Stimulated activated CD8-positive, alpha-beta memory T cell treated with anti-CD3 and anti-CD28 coated beads, Interleukin-7, amount 100 ng/mL, for 48 hours (primary cell): Measurements from ENCODE around the gene SSBP2.

ENCODE experiments used
- DNase-seq, 2 donors: peaks; one replicate each; pipeline ENCODE4 v3.0.0-alpha.2; 2020; ENCODE audit warnings: low read depth in 1 of 2; ENCODE audit errors: extremely low read depth in 1 of 2

SSBP2 gene

DNA sequence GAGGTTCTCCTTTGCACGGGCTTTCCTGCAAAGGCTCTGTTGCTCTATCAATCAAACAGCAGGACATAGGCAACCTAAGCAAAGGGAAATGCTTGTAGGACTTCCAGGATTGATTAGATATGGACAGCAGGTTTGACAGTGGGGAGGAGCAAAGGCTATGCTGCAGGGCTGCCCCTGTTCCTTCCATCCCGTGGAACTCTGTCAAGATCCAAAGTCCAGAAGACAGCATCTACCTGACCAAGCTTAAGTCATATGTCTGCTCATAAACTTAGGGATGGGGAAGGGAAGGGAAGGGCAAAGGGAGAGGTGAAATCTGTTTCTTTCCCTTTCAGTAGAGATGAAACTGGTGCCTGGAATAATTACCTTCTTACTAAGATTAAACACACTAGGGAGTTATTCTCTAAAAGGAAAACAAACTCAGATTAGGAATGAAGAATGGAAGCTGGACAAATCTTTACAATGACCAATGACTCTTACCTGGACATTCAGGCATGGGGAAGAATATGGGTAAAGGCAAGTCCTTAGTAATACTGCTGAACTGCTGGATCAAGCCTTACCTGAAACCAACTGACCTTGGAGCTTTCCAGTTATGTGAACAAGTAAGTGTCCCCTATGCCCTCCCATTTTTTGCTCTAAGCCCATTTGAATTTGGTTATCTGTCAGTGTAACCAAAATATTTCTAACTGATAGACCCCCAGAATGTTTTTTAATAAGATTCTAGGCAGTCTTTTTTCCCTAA, 348.5 kb downstream of the SSBP2 start:
- DNase-seq, result no peak

DNA sequence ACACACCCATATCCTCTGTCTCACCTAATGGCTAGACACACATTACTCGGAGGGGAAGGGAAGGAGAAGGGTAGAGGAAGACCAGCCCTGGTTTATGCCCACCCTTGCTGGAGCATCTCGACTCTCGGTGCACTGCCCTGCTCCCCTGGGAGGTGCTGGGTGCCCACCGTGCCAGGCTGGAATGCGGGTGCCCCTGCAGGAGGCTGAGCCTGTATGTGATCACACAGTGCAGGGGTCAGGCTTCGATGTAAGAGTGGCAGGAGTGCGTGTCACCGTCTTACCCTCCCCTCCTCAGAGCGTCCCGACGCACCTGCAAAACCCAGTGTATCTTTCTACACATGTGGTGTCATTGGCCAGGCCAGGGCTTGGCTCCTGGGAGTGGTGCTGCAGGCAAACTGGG, 349.6 kb downstream of the SSBP2 start:
- no peak for DNase-seq

DNA sequence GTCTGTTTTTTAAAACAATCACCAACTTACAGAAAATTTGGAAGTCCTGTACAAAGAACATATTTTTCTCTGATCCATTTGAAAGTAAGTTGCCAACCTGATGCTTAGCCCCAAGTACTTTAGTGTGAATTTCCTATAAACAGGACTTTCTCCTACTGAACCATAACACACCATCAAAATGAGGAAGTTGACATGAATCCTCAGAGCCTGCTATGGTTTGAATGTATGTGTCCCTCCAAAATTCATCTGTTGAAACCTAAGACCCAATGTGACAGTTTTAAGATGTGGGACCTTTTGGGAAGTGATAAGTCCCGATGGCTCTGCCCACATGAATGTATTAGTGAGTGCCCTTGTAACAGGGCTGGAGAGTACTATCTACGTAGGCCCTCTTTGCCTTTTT, 350.5 kb downstream of the SSBP2 start:
- DNase-seq, result no peak

DNA sequence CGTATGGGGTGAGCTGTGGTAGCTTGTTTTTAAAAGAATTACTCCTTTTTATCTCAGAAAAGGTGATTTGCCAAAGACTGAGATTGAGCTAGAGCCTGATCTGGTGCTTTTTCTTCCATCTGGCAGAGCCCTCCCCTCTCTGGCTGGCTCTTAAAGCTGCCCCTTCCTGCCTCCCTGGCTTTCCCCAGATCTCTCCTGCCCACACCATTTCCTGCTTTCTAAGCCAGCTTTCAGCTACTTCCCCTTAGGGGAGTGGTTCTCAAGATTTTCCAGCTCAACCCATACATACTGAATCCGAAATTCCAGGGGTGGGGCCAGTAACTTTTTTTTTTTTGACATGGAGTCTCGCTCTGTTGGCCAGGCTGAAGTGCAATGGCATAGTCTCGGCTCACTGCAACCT, 352.2 kb downstream of the SSBP2 start:
- no peak for DNase-seq

DNA sequence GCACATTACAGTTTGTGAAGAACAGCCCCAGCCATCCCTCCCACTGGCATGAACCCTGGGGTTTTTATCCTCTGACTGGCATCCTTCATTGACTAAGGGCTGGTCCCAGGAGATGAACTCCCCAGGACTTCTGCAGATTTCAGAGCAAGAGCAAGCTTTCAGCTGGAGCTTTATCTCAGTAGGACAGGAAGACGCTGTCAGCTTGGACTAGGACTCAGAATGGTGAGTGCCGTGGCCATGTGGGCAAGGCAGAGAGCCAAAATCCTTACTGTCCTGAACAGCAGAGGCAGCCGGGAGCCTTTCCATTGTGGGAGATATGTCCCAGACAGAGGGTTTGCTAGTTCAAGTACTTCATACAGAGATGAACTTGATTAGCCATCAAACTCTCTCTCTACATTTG, 353.7 kb downstream of the SSBP2 start:
- no peak for DNase-seq

DNA sequence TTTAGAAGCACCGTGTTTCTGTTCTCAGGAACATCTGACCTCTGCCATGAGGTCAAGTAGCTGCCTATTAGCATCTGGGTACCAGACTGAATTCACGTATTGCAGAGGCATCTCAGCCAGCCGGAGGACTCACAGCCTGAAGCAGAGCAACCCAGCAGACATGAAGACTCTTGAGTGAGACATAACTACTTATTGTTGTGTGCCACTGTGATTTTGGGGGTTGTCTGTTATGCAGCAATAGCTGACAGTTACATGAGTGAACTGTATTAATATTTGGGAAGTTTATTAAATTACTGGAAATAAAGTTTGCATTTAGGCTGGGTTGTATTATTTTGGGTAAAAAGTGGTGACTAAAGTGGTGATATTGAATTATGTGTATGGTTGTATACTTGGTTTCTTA, 355.6 kb downstream of the SSBP2 start:
- no peak for DNase-seq

DNA sequence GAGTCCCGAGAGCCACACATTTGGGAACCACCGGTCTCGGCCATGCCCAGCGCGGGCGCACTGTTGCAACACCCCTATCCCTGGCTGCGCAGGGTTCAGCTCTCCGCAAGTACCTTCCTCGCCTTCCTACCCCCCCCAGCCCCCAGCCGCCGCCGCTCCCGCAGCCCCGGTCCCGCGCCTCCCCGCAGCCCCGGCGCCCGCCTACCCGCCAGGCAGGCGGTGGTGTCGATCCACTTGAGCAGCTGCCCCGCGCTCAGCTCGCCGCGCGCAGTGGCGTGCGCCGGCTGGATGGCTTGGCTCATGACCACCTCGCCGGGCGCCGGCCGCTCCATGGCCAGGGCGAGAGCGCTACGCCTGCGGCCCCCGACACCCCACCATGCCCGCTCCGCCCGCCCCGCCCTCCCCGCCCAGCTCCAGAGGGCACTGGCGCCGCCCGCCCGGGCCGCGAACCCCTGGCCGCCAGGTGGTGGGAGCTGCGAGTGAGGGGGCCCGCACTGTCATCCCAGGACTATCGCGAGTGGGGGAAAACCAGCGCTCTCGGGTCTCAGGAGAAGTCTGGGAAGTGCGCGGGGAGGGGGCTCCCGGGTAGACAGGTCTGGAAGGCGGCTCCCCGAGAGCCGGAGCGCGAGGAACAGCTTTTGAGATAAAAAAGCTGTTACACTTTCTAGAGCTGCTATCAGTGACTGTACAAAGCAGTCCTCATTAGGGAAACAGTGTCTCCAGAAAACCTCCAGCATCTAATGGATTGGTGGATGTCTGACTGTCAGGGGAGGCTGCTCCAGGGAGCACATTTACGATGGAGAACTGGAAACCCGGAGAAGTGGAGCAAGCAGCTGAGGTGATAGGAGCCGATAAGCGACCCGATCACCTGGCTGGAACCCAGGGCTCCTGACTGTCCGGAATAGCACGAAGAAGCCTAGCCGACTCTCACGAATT, 356.8 kb downstream of the SSBP2 start, which contains the start of gene ACOT12:
TSS of gene ACOT12 (minus strand) at position 352 of the 936 bp plus-strand sequence. CDS start at position 332, 20 bp downstream.
- no peak for DNase-seq

DNA sequence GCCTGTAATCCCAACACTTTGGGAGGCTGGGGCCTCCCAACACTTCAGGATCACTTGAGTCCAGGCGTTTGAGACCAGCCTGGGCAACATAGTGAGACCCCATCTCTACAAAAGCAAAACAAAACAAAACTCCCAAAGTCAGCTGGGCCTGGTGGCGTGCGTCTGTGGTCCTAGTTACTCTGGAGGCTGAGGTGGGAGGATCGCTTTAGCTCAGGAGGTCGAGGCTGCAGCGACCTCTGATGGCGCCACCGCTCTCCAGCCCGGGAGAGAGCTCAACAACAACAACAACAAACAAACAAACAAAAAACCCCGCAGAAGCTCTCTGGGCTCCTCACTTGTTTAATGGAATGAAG, 357.5 kb downstream of the SSBP2 start:
- no peak for DNase-seq

DNA sequence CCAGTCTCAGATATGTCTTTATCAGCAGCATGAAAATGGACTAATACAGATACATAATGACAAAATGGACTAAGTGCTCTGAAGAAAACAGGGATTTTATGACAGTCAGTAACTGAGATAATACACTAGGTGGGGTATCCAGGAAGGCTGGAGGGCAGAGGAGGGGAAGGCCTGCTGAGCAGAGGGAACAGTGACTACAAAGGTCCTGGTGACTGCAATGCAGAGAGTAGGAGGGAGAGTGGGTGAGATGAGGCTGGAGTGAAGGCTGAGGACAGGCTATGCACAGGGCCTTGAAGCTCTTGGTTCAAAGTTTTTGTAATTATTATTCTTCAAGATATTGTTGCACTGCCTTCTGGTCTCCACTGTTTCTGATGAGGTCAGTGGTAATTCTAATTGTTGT, 361.9 kb downstream of the SSBP2 start:
- DNase-seq, result no peak

DNA sequence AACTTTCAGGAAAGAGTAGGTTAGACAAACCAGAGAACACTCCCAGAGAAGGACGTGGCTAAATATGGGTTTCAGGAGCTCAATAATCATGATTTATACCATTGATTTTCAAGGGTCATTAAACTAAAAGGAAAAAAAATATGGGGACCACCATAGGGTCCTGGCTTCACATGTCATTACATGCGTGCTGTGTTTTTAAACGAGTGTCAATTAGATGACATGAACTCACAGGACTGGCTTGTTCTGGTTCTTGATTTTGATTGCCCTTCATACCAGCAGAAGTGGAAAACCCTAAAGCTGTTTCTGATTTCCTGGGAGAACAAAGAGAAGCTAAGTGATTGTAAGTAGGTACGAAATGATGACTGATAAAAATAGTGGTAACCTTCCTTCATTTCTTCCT, 362.7 kb downstream of the SSBP2 start:
- DNase-seq, result no peak

DNA sequence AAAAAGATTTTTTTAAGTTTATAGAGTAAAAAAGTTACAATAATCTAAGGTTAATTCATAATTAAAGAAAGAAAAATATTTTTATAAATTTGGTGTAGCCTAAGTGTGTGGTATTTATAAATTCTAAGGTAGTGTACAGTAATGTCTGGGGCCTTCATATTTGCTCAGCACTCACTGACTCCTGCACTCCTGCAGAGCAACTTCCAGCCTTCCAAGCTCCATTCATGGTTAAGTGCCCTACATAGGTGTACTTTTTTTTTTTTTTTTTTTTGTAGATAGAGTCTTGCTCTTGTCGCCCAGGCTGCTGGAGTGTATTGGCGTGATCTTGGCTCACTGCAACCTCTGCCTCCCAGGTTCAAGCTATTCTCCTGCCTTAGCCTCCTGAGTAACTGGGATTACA, 367.0 kb downstream of the SSBP2 start:
- no peak for DNase-seq

DNA sequence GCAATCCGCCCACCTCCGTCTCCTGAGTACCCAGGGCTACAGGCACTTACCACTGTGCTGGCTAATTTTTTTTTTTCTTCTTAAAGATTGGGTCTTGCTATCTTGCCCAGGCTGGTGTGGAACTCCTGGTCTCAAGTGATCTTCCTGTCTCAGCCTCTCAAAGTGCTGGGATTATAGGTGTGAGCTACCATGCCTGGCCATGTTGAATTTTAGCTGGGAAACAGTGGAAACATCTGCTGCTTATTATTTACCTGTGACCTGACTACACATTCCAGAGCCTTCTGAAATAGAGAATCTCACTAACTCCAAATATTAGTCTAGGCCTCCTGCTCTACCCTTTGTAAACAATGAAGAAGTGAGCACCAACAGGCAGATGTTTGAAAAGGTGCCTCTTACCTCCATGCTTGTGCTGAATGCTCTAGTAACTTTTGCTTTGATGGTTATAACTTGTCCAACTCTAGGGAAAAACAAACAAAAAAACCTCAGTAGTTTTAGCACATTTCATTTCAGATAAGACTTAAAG, 379.5 kb downstream of the SSBP2 start:
- DNase-seq, result no peak

DNA sequence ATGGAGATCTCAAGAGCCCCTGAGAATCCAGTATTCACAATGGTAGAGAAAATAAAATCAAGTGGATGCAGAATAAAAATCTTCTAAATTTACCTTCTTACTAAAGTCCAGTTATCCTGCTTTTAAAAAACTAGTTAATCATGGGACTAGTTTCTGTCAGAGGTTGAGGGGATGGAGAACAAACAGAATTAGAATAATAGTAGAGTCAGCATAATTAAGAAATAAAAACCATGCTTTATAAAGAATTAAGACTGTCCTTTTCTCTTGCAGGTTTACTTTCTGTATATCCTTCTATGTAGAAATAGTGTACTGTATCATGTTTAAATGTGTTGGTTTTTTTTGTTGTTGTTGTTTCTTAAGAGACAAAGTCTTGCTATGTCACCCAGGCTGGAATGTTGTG, 380.0 kb downstream of the SSBP2 start:
- DNase-seq, result no peak

DNA sequence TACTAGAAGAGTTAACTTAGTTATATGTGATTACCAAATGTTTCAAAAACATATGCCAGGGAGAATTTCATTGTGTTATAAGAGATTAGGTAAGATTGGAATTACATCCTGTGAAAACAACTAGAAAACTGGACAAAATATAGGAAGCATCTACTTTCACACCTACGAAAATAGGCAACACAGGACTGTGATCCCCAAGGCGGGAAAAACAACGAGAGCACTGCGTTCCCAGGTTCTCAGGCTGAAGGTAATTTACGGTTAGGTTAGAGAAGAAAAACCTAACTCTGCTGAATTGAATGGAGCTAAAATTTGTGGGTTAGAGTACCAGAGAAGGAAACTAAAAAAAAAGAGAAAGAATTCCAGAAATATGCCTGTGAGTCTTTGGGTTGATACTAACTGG, 385.4 kb downstream of the SSBP2 start:
- no peak for DNase-seq

DNA sequence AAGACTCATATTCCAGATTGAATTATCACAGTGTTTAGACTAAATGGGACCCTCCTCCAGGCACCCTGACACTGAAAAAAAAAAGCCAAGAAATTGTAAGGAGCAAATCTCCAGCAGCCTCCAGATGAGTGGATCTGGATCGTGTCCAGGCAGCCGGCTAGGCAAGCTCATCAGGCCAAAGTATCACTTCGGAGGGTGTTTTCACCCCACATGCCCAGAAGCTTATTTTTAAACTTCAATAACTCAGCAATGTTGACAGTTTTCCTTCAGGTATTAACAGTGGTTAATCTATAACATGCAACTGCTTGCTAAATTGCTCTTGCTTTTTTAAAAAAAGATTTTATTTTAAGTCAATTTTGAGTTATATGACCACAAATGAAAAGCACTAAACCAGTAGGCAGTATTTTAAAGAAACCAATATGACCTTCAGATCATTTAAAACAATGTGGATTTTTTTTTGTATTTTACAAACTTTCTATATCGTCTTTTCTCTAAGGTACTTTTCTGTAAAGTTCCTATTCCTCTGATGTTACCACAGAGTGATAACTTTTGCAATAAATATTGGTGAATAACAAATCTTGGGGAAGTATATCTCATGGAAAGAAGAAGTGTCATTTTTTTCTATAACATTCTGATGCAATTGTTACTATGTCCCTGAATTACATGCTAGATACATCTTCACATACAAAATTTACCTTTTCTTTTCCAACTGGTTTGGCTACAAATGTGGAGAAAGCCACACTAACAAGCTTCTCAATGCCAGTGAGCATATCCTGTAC, 387.6 kb downstream of the SSBP2 start:
- no peak for DNase-seq
